ENCODE data around the gene ZBTB49.

Gene ZBTB49

DNA sequence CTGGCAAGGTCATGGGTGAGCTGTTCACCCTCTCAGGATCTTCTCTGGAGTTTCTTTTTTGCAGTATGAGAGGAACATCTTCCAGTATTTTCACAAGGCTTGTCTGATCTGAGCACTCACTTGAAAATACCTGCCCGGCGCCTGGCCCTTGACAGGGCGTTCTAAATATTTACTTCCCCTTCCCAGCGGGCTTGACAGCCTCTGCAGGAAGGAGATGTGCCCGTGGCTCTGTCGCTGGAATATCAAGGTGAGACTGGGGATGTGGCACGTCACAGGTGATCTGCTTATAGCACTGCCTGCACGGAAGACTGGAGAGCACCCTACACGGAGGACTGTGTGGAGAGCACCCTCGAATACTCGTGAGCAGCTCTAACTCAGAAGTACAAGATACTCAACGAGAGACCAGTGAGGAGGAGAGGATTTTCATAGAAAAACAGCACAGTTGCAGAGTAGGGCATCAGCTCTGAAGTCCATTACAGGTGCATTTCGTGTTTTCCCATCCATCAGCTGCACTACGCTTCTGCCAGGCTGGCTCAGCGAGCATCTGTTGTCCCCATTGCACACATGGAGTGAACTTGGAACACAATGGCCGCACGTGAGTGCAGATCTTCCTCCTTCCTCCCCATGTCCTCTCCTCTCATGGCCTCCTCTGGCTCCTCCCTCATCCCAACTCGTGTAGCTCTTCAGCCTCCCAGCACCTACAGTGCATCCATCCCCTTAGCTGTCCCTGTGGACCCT lies 32.1 kb downstream of the ZBTB49 start:
- no peak overlapping the region for H3K4me2 ChIP-seq
- no peaks in the 10 kb centered on the region for H3K79me2 ChIP-seq (ENCODE audit: insufficient read depth, low read depth)
- no peaks in the 10 kb centered on the region for H3K36me3 ChIP-seq (ENCODE audit: insufficient read depth)
- H3K4me1 ChIP-seq (ENCODE audit: low read depth, poor library complexity, severe bottlenecking): peaks cover 13% of the 10 kb centered on the region
- TF ChIP-seq, protein P1, sequence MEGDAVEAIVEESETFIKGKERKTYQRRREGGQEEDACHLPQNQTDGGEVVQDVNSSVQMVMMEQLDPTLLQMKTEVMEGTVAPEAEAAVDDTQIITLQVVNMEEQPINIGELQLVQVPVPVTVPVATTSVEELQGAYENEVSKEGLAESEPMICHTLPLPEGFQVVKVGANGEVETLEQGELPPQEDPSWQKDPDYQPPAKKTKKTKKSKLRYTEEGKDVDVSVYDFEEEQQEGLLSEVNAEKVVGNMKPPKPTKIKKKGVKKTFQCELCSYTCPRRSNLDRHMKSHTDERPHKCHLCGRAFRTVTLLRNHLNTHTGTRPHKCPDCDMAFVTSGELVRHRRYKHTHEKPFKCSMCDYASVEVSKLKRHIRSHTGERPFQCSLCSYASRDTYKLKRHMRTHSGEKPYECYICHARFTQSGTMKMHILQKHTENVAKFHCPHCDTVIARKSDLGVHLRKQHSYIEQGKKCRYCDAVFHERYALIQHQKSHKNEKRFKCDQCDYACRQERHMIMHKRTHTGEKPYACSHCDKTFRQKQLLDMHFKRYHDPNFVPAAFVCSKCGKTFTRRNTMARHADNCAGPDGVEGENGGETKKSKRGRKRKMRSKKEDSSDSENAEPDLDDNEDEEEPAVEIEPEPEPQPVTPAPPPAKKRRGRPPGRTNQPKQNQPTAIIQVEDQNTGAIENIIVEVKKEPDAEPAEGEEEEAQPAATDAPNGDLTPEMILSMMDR (conservative IDR thresholded peaks at IDR 0.05; ENCODE audit: low read depth, low read length): no peak
- H3K4me3 ChIP-seq (IDR thresholded peaks at IDR 0.05; ENCODE audit: insufficient read depth, low read depth, low read length): no peak overlapping the region
- no peaks in the 10 kb centered on the region for H3K27me3 ChIP-seq (ENCODE audit: insufficient read depth, low read depth)
- H4K20me1 ChIP-seq (ENCODE audit: insufficient read depth): no peaks in the 10 kb centered on the region
- no peak overlapping the region for H2AFZ ChIP-seq (ENCODE audit: low read depth)
- no peak overlapping the region for H3K27ac ChIP-seq
- H3K9ac ChIP-seq: no peak overlapping the region

DNA sequence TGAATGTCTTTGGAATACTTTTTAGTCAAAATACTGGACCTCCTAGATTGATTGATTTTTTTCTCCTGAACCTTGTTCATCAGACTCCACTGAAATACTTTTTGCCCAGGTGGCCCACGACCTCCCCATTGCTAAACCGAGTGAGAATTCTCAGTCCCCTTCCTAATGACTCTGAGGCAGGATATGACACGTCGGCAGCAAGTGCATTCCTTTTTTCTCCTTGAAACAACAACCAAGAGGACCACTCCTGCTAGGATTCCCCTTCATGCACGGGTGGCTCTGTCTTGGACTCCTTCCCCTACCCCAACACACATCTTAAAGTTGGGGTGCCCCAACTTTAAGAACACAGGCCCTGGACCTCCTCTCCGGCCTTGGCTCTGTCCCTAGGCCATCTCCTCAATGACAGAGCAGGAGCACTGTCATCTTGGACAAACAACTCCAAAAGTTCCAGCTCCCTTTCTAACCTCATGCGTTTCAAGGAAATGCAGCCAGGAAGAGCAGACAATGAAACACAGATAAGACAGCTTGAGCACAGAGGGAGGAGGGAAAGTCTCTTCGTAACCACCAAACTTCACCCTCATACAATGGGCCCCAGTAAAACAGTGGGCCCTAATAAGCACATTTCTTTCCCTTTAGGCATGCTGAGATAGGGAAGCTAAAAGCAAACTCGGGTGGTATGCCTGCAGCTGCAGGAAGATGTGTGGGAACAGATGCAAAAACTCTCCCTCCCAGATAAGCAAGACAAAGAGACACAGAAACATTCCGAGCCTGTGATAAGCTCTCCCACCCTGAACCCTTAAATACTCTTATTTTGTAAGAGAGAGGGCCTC lies 33.9 kb downstream of the ZBTB49 start:
- no peaks in the 10 kb centered on the region for H4K20me1 ChIP-seq (ENCODE audit: insufficient read depth)
- TF ChIP-seq, protein P1 (conservative IDR thresholded peaks at IDR 0.05; ENCODE audit: low read depth, low read length): no peak
- no peak overlapping the region for H3K4me2 ChIP-seq
- H3K4me3 ChIP-seq (IDR thresholded peaks at IDR 0.05; ENCODE audit: insufficient read depth, low read depth, low read length): no peak overlapping the region
- H3K27me3 ChIP-seq (ENCODE audit: insufficient read depth, low read depth): no peaks in the 10 kb centered on the region
- H3K79me2 ChIP-seq (ENCODE audit: insufficient read depth, low read depth): no peaks in the 10 kb centered on the region
- H3K9ac ChIP-seq: no peak overlapping the region
- H3K4me1 ChIP-seq (ENCODE audit: low read depth, poor library complexity, severe bottlenecking): peaks cover 13% of the 10 kb centered on the region
- H3K36me3 ChIP-seq (ENCODE audit: insufficient read depth): no peaks in the 10 kb centered on the region
- no peak overlapping the region for H2AFZ ChIP-seq (ENCODE audit: low read depth)
- H3K27ac ChIP-seq: no peak overlapping the region

DNA sequence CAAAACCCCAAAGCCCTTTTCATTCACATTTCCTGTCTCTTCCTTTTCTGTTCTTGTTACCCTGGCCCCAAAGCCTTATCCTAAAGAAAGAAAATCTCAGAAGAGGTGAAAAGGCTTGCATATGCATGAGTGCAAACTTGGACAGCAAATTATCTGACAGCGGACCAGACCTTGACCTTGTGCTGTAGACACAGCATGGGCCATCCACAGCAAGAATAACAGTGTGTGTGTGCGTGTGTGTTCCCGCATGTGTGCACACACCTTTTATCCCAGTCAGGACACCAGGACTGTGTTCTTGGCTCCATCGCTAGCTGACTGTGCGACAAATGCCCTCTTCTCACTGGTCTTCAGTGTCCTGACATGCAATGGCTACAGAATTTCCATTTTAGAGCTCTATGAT lies 35.3 kb downstream of the ZBTB49 start:
- H3K79me2 ChIP-seq (ENCODE audit: insufficient read depth, low read depth): no peaks in the 10 kb centered on the region
- no peak overlapping the region for H3K4me3 ChIP-seq (IDR thresholded peaks at IDR 0.05; ENCODE audit: insufficient read depth, low read depth, low read length)
- no peaks in the 10 kb centered on the region for H3K27me3 ChIP-seq (ENCODE audit: insufficient read depth, low read depth)
- peaks cover 2% of the 10 kb centered on the region for H3K4me1 ChIP-seq (ENCODE audit: low read depth, poor library complexity, severe bottlenecking)
- no peak overlapping the region for H3K27ac ChIP-seq
- no peak overlapping the region for H2AFZ ChIP-seq (ENCODE audit: low read depth)
- no peaks in the 10 kb centered on the region for H4K20me1 ChIP-seq (ENCODE audit: insufficient read depth)
- H3K9ac ChIP-seq: no peak overlapping the region
- no peaks in the 10 kb centered on the region for H3K36me3 ChIP-seq (ENCODE audit: insufficient read depth)
- H3K4me2 ChIP-seq: no peak overlapping the region
- TF ChIP-seq, protein P1 (conservative IDR thresholded peaks at IDR 0.05; ENCODE audit: low read depth, low read length): no peak

DNA sequence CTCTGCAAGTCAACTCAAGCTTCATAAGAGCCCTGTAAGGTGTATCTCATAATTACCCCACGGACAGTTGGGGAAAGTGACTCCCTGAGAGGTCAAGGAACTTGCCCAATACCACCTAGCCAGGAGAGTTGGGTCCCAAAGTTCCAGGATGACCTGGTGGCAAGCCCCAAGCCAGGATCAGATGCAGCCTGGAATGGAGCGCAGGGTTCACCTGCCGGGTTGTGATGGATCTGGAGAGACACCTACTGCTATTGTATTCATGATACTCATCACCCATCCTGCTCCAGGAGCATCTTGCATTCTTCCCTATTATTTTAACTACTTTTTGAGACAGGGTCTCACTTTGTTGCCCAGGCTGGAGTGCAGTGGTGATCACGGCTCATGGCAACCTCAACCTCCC lies 36.1 kb downstream of the ZBTB49 start:
- H3K27ac ChIP-seq: no peak overlapping the region
- H3K4me1 ChIP-seq (ENCODE audit: low read depth, poor library complexity, severe bottlenecking): no peaks in the 10 kb centered on the region
- TF ChIP-seq, protein P1 (conservative IDR thresholded peaks at IDR 0.05; ENCODE audit: low read depth, low read length): no peak
- no peak overlapping the region for H3K4me2 ChIP-seq
- no peaks in the 10 kb centered on the region for H3K36me3 ChIP-seq (ENCODE audit: insufficient read depth)
- no peak overlapping the region for H3K9ac ChIP-seq
- H3K79me2 ChIP-seq (ENCODE audit: insufficient read depth, low read depth): no peaks in the 10 kb centered on the region
- H3K27me3 ChIP-seq (ENCODE audit: insufficient read depth, low read depth): no peaks in the 10 kb centered on the region
- no peak overlapping the region for H3K4me3 ChIP-seq (IDR thresholded peaks at IDR 0.05; ENCODE audit: insufficient read depth, low read depth, low read length)
- H2AFZ ChIP-seq (ENCODE audit: low read depth): no peak overlapping the region
- no peaks in the 10 kb centered on the region for H4K20me1 ChIP-seq (ENCODE audit: insufficient read depth)
